ENCODE results near the gene GPS1.

DNA sequence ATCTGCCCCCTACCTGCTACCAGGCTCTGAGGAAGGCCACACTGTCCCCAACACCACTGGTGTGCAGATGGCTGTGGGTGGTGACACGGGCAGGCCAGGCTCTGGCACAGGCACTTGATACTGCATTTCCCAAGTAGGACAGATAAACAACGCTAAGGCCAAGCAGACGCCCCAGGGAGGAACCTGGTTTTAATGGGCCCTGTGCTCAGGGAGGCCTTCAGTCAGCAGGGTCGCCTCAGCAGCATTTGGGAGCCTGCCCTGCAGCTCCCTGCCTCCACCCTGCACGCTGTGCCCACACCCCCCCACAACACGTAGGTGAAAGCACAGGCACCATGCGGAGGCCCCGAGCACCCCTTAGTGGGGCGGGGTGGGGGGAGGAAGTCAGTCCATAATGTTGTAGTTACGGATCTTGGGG, 49.6 kb downstream of the GPS1 start:
- TF ChIP-seq, protein P1, sequence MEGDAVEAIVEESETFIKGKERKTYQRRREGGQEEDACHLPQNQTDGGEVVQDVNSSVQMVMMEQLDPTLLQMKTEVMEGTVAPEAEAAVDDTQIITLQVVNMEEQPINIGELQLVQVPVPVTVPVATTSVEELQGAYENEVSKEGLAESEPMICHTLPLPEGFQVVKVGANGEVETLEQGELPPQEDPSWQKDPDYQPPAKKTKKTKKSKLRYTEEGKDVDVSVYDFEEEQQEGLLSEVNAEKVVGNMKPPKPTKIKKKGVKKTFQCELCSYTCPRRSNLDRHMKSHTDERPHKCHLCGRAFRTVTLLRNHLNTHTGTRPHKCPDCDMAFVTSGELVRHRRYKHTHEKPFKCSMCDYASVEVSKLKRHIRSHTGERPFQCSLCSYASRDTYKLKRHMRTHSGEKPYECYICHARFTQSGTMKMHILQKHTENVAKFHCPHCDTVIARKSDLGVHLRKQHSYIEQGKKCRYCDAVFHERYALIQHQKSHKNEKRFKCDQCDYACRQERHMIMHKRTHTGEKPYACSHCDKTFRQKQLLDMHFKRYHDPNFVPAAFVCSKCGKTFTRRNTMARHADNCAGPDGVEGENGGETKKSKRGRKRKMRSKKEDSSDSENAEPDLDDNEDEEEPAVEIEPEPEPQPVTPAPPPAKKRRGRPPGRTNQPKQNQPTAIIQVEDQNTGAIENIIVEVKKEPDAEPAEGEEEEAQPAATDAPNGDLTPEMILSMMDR (IDR thresholded peaks at IDR 0.05; ENCODE audit: low read length), result no peak
- TF ChIP-seq EZH2 (IDR thresholded peaks at IDR 0.05; ENCODE audit: borderline replicate concordance, low read length), result no peak
